GM19035 (cell line): ENCODE results near the gene S100B.
"Not testable (repeated sequence)": the region's sequence is repeated elsewhere in the genome, so short reads cannot be mapped to it uniquely, and the experiment has no call there.

ENCODE experiments used
- ATAC-seq: cut with Tn5 transposase; IDR thresholded peaks from one replicate; pipeline ENCODE4 v1.9.1; 2021; ENCODE audit not compliant: unreplicated experiment

The S100B gene

GRCh38 chr21:46604975-46605766 lies at the start of gene S100B:
Gene S100B, minus strand, starts transcription at chr21:46605082. Its CDS starts 2,667 bp downstream, at chr21:46602415.
- no peak for ATAC-seq

- no peak for ATAC-seq
Measured at GRCh38 chr21:46651121-46651520, 46.2 kb upstream of the S100B start.

- ATAC-seq, result no peak
Measured at GRCh38 chr21:46650476-46651098, 45.7 kb upstream of the S100B start.

- ATAC-seq, result no peak
Measured at GRCh38 chr21:46649356-46649755, 44.5 kb upstream of the S100B start.

- ATAC-seq, result no peak
Measured at GRCh38 chr21:46648539-46648938, 43.7 kb upstream of the S100B start.

- no peak for ATAC-seq
Measured at GRCh38 chr21:46646541-46647154, 41.8 kb upstream of the S100B start.

GRCh38 chr21:46645840-46646239 lies 41.0 kb upstream of the S100B start:
- ATAC-seq, result no peak

GRCh38 chr21:46643379-46644177 lies 38.7 kb upstream of the S100B start:
- no peak for ATAC-seq

- no peak for ATAC-seq
Measured at GRCh38 chr21:46641656-46642055, 36.8 kb upstream of the S100B start.

- no peak for ATAC-seq
Measured at GRCh38 chr21:46639489-46640386, 34.9 kb upstream of the S100B start.

- no peak for ATAC-seq
Measured at GRCh38 chr21:46637952-46638746, 33.3 kb upstream of the S100B start.

GRCh38 chr21:46636550-46637285 lies 31.8 kb upstream of the S100B start:
- ATAC-seq, result no peak

- no peak for ATAC-seq
Measured at GRCh38 chr21:46636181-46636512, 31.3 kb upstream of the S100B start.

GRCh38 chr21:46635324-46636180 lies 30.7 kb upstream of the S100B start, which contains the start of gene PRMT2:
Gene PRMT2, plus strand, starts transcription at chr21:46635674. Its CDS starts 1,278 bp downstream, at chr21:46636952.
- ATAC-seq, result peak; percentile 91

GRCh38 chr21:46634966-46635323 lies 30.1 kb upstream of the S100B start:
- no peak for ATAC-seq

GRCh38 chr21:46634427-46634826 lies 29.5 kb upstream of the S100B start:
- ATAC-seq, result no peak

- ATAC-seq, result no peak
Measured at GRCh38 chr21:46633566-46633965, 28.7 kb upstream of the S100B start.

GRCh38 chr21:46630915-46631314 lies 26.0 kb upstream of the S100B start:
- not testable (repeated sequence) for ATAC-seq
